GM18909 (cell line): ENCODE results near the gene TMEM50B.
"Not testable (repeated sequence)": the region's sequence is repeated elsewhere in the genome, so short reads cannot be mapped to it uniquely, and the experiment has no call there.

Experiments
- ATAC-seq: cut with Tn5 transposase; IDR thresholded peaks from one replicate; pipeline ENCODE4 v1.9.1; 2021; ENCODE audit warnings: mild to moderate bottlenecking; ENCODE audit not compliant: unreplicated experiment, poor library complexity

Gene TMEM50B

GRCh38 chr21:33478935-33479678 is 667 bp downstream of the TMEM50B start:
- peak; percentile 23 for ATAC-seq

- ATAC-seq, result no peak
These were observed 1.6 kb downstream of the TMEM50B start for GRCh38 chr21:33478182-33478581.

GRCh38 chr21:33477066-33477465 is 2.7 kb downstream of the TMEM50B start:
- ATAC-seq, result no peak

- ATAC-seq, result no peak
These were observed 6.4 kb downstream of the TMEM50B start for GRCh38 chr21:33473344-33473743.

GRCh38 chr21:33470701-33471100 is 9.1 kb downstream of the TMEM50B start:
- ATAC-seq, result no peak

GRCh38 chr21:33469183-33469582 is 10.6 kb downstream of the TMEM50B start:
- not testable (repeated sequence) for ATAC-seq

GRCh38 chr21:33461538-33462250 is 18.1 kb downstream of the TMEM50B start:
- no peak for ATAC-seq

GRCh38 chr21:33458861-33459260 is 20.9 kb downstream of the TMEM50B start:
- no peak for ATAC-seq

GRCh38 chr21:33455686-33456446 is 23.9 kb downstream of the TMEM50B start:
- ATAC-seq, result no peak

GRCh38 chr21:33452362-33452761 is 27.4 kb downstream of the TMEM50B start:
- no peak for ATAC-seq

- no peak for ATAC-seq
These were observed 28.1 kb downstream of the TMEM50B start for GRCh38 chr21:33451634-33452071.

- ATAC-seq, result no peak
These were observed 30.2 kb downstream of the TMEM50B start for GRCh38 chr21:33449616-33450015.

GRCh38 chr21:33446620-33447019 is 33.2 kb downstream of the TMEM50B start:
- ATAC-seq, result not testable (repeated sequence)

- ATAC-seq, result no peak
These were observed 35.3 kb downstream of the TMEM50B start for GRCh38 chr21:33444499-33444898.

- no peak for ATAC-seq
These were observed 36.6 kb downstream of the TMEM50B start for GRCh38 chr21:33443194-33443593.

GRCh38 chr21:33441489-33442477 is 38.0 kb downstream of the TMEM50B start:
- ATAC-seq, result peak; percentile 69

GRCh38 chr21:33437140-33437539 is 42.6 kb downstream of the TMEM50B start:
- ATAC-seq, result no peak

GRCh38 chr21:33434770-33435360 is 44.9 kb downstream of the TMEM50B start:
- peak; percentile 90 for ATAC-seq

GRCh38 chr21:33433425-33434114 is 46.2 kb downstream of the TMEM50B start:
- ATAC-seq, result no peak
